H1 (cell line): ENCODE data around the gene ZNF592.

Experiments used
- CBX5 ChIP-seq: fragments of 300-800, 300-1000 bp; sonication (generic); IDR thresholded peaks from 2 replicates; pipeline ENCODE4 v1.7.1; 2016; ENCODE audit warnings: antibody characterized with exemption, low read length, low read depth
- CEBPB ChIP-seq: IDR thresholded peaks from 2 replicates; pipeline ENCODE4 v1.6.1; 2012; ENCODE audit warnings: low read depth, low read length
- POLR2A ChIP-seq, 2 experiments: IDR thresholded peaks; 1 replicate in 1 of 2; 2 replicates in 1 of 2; pipeline ENCODE4 v1.6.1; 2011; ENCODE audit warnings: low read depth in 2 of 2, low read length in 2 of 2, mild to moderate bottlenecking in 2 of 2; ENCODE audit errors: control extremely low read depth in 1 of 2
- RAD21 ChIP-seq, 2 experiments: IDR thresholded peaks in 1 of 2; conservative IDR thresholded peaks in 1 of 2; 2 replicates each; pipeline ENCODE4 v1.6.1; 2011; ENCODE audit warnings: low read depth in 2 of 2, low read length in 2 of 2, improper control_type of control experiment in 1 of 2, inconsistent platforms in 1 of 2, mild to moderate bottlenecking in 1 of 2, moderate library complexity in 1 of 2
- SP1 ChIP-seq: IDR thresholded peaks from 2 replicates; pipeline ENCODE4 v1.6.1; 2011; ENCODE audit warnings: low read depth, low read length
- TF ChIP-seq, protein P1 (sequence below), 3 experiments: IDR thresholded peaks; 1 replicate in 2 of 3; 2 replicates in 1 of 3; pipeline versions ENCODE4 v1.5.1 to v1.6.1; 2011; ENCODE audit warnings: low read length in 3 of 3, mild to moderate bottlenecking in 3 of 3, inconsistent platforms in 2 of 3, low read depth in 1 of 3, moderate library complexity in 1 of 3; ENCODE audit not compliant: insufficient read depth in 1 of 3; ENCODE audit errors: control extremely low read depth in 1 of 3
- TF ChIP-seq, protein P2 (sequence below): IDR thresholded peaks from 2 replicates; pipeline ENCODE4 v1.6.1; 2012; ENCODE audit warnings: inconsistent platforms

GRCh38 chr15:84810073-84810840 is 61.9 kb downstream of the ZNF592 start:
- TF ChIP-seq, protein P1, sequence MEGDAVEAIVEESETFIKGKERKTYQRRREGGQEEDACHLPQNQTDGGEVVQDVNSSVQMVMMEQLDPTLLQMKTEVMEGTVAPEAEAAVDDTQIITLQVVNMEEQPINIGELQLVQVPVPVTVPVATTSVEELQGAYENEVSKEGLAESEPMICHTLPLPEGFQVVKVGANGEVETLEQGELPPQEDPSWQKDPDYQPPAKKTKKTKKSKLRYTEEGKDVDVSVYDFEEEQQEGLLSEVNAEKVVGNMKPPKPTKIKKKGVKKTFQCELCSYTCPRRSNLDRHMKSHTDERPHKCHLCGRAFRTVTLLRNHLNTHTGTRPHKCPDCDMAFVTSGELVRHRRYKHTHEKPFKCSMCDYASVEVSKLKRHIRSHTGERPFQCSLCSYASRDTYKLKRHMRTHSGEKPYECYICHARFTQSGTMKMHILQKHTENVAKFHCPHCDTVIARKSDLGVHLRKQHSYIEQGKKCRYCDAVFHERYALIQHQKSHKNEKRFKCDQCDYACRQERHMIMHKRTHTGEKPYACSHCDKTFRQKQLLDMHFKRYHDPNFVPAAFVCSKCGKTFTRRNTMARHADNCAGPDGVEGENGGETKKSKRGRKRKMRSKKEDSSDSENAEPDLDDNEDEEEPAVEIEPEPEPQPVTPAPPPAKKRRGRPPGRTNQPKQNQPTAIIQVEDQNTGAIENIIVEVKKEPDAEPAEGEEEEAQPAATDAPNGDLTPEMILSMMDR (IDR thresholded peaks at IDR 0.05; ENCODE audit: control extremely low read depth in 1 of 3, insufficient read depth in 1 of 3, low read depth in 1 of 3, low read length in 3 of 3): no peak
- TF ChIP-seq SP1 (no peak), POLR2A (IDR thresholded peaks at IDR 0.05; ENCODE audit: control extremely low read depth in 1 of 2, low read depth in 2 of 2, low read length in 2 of 2) (no peak), RAD21 (IDR thresholded peaks at IDR 0.05 in 1 of 2, conservative IDR thresholded peaks at IDR 0.05 in 1 of 2; ENCODE audit: low read depth in 2 of 2, low read length in 2 of 2) (no peak), CBX5 (no peak), CEBPB (no peak)
- TF ChIP-seq, protein P2, sequence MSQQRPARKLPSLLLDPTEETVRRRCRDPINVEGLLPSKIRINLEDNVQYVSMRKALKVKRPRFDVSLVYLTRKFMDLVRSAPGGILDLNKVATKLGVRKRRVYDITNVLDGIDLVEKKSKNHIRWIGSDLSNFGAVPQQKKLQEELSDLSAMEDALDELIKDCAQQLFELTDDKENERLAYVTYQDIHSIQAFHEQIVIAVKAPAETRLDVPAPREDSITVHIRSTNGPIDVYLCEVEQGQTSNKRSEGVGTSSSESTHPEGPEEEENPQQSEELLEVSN: no peak
